Mammary epithelial cell (primary cell): ENCODE measurements around the gene RGL1.

Experiments used
- EZH2 ChIP-seq: IDR thresholded peaks from 2 replicates; pipeline ENCODE4 v1.6.1; 2012; ENCODE audit warnings: low read length, inconsistent platforms, borderline replicate concordance
- TF ChIP-seq, protein P1 (sequence below), 2 donors: IDR thresholded peaks in 1 of 2; conservative IDR thresholded peaks in 1 of 2; 2 replicates each; pipeline ENCODE4 v1.5.1; 2011 to 2012; ENCODE audit warnings: inconsistent platforms in 2 of 2, low read length in 2 of 2, mild to moderate bottlenecking in 2 of 2, control low read depth in 1 of 2, low read depth in 1 of 2; ENCODE audit not compliant: insufficient read depth in 1 of 2; ENCODE audit errors: extremely low read depth in 1 of 2

DNA sequence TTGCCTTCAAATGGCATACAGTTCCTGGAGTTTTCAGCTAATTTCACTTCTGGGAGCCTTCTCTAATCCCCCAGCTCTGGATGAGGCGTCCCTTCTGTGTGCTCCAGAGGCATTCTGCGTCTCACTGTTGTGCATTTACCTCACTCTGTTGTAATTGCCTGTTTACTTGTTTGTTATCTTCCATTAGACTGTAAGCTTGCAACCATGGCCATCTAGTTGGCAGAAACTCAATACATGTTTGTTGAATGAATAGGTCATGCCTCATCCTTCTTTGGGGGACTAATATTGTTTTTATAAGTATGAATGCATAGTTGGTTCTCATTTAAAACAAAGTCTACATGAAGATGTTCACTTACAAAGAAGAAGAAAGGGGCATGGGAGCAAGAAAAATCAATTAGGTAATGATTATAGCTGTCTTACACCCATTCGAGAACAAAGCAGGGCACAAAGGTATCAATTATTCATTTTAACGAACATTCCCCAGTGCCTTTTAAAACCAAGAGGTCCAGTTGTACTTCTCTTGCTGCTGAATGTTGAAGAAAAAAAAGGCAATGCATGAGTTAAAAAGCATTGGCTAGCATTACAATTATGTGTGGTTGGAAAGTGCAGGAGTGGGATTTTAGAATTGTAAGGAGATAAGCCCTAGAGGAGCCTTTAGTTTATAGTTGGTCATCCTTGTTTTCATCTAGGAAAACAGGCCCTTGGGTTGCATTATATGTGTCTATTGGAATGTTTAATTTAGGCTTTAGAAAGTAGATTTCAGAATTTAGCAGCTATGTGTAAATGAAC lies 6.0 kb downstream of the RGL1 start:
- TF ChIP-seq, protein P1, sequence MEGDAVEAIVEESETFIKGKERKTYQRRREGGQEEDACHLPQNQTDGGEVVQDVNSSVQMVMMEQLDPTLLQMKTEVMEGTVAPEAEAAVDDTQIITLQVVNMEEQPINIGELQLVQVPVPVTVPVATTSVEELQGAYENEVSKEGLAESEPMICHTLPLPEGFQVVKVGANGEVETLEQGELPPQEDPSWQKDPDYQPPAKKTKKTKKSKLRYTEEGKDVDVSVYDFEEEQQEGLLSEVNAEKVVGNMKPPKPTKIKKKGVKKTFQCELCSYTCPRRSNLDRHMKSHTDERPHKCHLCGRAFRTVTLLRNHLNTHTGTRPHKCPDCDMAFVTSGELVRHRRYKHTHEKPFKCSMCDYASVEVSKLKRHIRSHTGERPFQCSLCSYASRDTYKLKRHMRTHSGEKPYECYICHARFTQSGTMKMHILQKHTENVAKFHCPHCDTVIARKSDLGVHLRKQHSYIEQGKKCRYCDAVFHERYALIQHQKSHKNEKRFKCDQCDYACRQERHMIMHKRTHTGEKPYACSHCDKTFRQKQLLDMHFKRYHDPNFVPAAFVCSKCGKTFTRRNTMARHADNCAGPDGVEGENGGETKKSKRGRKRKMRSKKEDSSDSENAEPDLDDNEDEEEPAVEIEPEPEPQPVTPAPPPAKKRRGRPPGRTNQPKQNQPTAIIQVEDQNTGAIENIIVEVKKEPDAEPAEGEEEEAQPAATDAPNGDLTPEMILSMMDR (conservative IDR thresholded peaks at IDR 0.05 in 1 of 2, IDR thresholded peaks at IDR 0.05 in 1 of 2; ENCODE audit: extremely low read depth in 1 of 2, insufficient read depth in 1 of 2, low read depth in 1 of 2, low read length in 2 of 2), result no peak
- TF ChIP-seq EZH2, result no peak
